Activated CD4-positive, CD25-positive, alpha-beta regulatory T cell treated with anti-CD3 and anti-CD28 coated beads, Interleukin-2, amount 50 U/mL, for 16 hours (primary cell): ENCODE measurements around the gene NCAM1.
"Not testable (repeated sequence)": the region's sequence is repeated elsewhere in the genome, so short reads cannot be mapped to it uniquely, and the experiment has no call there.

Experiments used
- DNase-seq: peaks from one replicate; pipeline ENCODE4 v3.0.0-alpha.2; 2020; ENCODE audit warnings: low read depth, low spot score

The NCAM1 gene

GRCh38 chr11:113021111-113021510 lies 59.9 kb downstream of the NCAM1 start:
- DNase-seq = no peak

GRCh38 chr11:113022262-113022661 lies 61.0 kb downstream of the NCAM1 start:
- no peak for DNase-seq

- no peak for DNase-seq
Measured at GRCh38 chr11:113023228-113023627, 62.0 kb downstream of the NCAM1 start.

GRCh38 chr11:113023986-113024385 lies 62.8 kb downstream of the NCAM1 start:
- DNase-seq = no peak

- no peak for DNase-seq
Measured at GRCh38 chr11:113026778-113027177, 65.6 kb downstream of the NCAM1 start.

GRCh38 chr11:113034576-113034975 lies 73.4 kb downstream of the NCAM1 start:
- no peak for DNase-seq

- DNase-seq = no peak
Measured at GRCh38 chr11:113035708-113036107, 74.5 kb downstream of the NCAM1 start.

- DNase-seq = no peak
Measured at GRCh38 chr11:113043698-113044097, 82.5 kb downstream of the NCAM1 start.

- no peak for DNase-seq
Measured at GRCh38 chr11:113045146-113045545, 83.9 kb downstream of the NCAM1 start.

- no peak for DNase-seq
Measured at GRCh38 chr11:113046866-113047265, 85.6 kb downstream of the NCAM1 start.

GRCh38 chr11:113048820-113049768 lies 87.9 kb downstream of the NCAM1 start:
- DNase-seq = no peak

- DNase-seq = not testable (repeated sequence)
Measured at GRCh38 chr11:113053042-113053441, 91.8 kb downstream of the NCAM1 start.

- no peak for DNase-seq
Measured at GRCh38 chr11:113057038-113057437, 95.8 kb downstream of the NCAM1 start.

- no peak for DNase-seq
Measured at GRCh38 chr11:113059548-113059947, 98.3 kb downstream of the NCAM1 start.

- DNase-seq = no peak
Measured at GRCh38 chr11:113065330-113065729, 104.1 kb downstream of the NCAM1 start.

- DNase-seq = no peak
Measured at GRCh38 chr11:113072237-113072858, 111.1 kb downstream of the NCAM1 start.

- no peak for DNase-seq
Measured at GRCh38 chr11:113073290-113073953, 112.2 kb downstream of the NCAM1 start.

- DNase-seq = no peak
Measured at GRCh38 chr11:113075586-113076095, 114.4 kb downstream of the NCAM1 start.

GRCh38 chr11:113077379-113077778 lies 116.2 kb downstream of the NCAM1 start:
- no peak for DNase-seq

GRCh38 chr11:113082341-113082955 lies 121.2 kb downstream of the NCAM1 start:
- no peak for DNase-seq

- DNase-seq = no peak
Measured at GRCh38 chr11:113083571-113083970, 122.4 kb downstream of the NCAM1 start.

- no peak for DNase-seq
Measured at GRCh38 chr11:113084297-113084696, 123.1 kb downstream of the NCAM1 start.
